NCI-H2227 treated with DMSO at 0.1 percent for 48 hours (cell line): ENCODE results near the gene COL4A1.

ENCODE experiments used
- DNase-seq: peaks from one replicate; lab custom pipeline; 2025; lab: John Stamatoyannopoulos, UW

COL4A1 gene

DNA sequence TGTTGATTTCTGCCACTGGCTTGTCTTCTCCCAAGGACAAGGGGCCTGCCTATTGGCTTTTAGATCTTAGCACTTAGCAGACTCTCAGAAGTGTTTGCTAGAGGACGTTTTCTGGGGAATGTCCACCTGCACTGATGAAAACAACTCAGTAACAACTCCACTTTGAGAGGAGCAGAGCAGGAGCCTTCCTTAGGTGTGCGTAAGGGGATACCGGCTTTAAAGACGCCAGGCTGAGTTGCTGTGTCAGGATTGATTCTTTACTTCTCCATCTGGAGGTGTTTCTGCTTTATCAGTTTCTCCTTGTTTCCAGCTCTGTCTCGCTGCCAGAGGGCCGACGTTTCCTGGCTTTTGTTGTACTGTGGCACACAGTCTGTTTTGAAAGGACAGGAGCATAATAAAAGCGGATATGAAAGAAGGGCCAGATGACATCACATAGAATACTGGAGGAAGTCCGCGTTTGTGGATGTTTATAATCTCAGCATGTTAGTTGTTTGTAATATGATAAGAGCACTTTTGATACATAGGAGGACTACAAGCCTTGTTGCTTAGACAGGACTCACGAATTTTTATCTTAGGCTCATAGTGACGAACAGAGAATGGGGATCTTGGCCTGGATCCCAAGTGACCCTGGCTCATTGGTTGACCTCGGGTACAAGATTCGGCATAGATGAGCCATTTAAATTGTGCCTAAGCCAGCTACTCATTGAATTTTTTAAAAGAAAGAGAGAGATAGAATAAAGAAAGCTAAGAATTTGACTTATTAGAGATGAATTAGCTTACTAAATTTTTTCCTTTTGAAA is 34.7 kb upstream of the COL4A1 start:
- DNase-seq = no peak

GRCh38 chr13:110340812-110341444 is 34.0 kb upstream of the COL4A1 start:
- no peak for DNase-seq

DNA sequence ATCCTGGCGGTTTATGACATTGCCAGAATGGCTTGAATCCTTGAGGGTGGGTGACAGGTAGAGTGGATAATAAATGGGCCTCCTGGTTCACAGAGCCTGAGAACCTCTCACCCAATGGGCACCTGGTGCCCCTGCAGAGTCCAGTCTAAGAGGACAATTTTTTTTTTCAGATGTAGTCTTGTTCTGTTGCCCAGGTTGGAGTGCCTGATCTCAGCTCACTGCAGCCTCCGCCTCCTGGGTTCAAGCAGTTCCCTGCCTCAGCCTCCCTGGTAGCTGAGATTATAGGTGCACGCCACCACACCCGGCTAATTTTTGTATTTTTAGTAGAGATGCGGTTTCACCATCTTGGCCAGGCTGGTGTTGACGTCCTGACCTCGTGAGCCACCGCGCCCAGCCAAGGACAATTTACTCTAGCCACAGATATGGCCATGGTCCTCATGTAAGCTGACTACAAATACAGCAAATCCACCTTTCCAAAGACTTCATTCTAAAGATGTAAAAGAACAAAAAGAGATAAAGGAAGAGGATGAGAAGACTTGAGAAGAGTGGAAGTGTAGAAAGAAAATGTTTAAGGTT is 33.1 kb upstream of the COL4A1 start:
- no peak for DNase-seq

DNA sequence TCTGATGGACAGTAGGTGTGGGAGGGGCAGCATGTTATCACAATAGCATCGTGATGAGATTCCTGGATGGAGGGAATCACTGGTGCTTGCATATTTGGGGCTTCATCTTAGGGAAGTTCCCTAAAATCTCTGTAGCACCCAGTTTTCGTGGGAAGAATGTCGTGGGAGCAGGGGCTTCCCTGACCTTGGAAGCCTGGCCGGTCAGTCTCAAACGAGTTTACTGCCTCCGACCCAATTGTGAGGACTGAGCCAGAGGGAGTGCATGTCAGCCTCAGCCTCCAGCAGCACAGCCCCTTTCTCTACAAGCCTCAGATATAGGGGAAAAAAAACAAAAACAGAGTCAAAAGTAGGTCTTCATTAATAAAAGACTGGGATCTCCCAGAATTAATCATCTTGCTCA is 32.3 kb upstream of the COL4A1 start:
- no peak for DNase-seq

DNA sequence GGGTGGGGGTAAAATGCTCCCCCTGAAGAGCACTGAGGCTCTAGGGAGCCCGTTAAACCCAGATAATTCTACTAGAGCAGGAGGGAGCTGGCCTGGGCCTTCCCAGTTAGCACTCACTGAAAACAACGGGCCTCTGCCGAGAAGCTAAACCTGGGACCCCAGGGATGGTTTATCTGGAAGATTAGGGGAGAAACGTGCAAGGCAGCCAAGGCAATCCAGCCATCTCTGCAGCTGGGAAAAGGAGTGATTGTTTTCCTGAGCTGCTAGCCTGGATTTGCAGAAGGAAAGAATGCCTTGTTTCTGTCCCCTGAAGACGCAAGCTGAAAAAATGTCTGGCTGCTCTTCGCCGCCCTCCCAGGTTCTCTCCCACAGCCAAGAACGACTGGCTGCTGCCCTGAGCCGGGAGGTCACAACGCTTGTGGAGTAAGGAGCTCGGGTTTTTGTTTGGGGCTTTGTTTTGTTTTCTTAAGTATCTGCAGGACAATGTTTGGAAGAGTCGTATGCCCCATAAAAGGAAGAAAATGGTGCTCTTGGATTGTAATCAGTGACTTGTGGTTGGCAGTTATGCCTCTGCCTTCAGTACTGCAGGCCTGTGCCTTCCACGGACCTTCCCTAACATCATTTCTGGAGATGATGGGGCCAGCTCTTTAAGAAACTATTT is 31.6 kb upstream of the COL4A1 start:
- no peak for DNase-seq

DNA sequence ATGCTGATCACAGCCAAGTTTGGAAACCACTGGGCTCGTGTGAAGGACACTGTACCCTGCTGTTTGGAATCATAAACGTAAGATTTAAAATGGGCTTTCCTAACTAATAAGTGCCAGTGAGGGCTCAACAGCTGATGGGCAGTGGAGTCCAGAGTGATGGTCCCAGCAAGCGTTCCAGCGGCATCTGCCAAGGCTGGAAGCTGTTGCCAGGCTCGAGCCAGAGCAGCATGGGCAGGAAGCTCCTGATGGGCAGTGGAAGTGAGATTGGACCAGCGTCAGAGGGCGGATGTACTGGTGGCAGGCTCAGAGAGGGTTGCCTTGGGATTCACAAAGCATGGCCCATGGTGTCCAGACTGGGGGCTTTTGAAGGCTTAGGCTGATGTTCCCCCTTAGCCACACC is 30.3 kb upstream of the COL4A1 start:
- DNase-seq = no peak

DNA sequence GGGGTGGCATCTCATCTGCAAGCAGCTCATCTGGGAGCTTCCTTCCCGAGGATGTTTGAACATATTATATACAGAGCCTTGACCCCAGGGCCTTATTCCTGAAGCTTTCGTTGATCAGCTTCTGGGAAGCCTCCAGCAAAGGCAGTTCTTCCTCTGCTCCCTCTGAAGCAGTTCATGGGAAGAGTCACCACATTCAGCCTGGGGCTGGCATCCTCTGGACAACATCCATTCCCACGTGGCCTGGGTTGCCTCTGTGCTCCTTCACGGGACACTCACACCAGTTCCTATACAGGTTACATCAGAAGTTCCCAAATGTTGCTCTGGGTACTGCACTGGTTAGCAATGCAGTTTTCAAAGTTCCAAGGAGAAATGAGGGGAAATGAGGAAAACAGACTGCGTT is 29.7 kb upstream of the COL4A1 start:
- no peak for DNase-seq

GRCh38 chr13:110336108-110336507 is 29.2 kb upstream of the COL4A1 start:
- no peak for DNase-seq

GRCh38 chr13:110334841-110335490 is 28.0 kb upstream of the COL4A1 start:
- no peak for DNase-seq

- no peak for DNase-seq
These were observed 27.3 kb upstream of the COL4A1 start for GRCh38 chr13:110334256-110334655.

- no peak for DNase-seq
These were observed 26.9 kb upstream of the COL4A1 start for GRCh38 chr13:110333837-110334236.

DNA sequence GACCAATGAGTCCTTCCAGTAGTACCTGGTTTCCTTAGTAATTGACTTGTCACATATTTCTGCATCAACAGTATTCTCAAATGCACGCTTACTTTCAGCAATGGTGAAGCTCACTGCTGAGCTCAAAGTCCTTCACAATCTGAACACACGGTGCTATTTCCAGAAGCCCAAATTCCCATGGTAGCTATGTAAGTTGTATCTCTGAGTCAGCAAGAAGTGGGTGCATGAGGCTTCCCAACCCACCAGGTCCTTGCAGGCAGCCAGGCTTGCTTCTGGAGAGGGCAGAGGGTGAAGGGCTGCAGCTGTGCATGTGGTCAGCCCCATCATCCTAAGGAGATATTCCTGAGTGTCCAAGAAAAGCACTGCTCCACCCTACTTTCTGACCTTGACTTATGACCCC is 25.8 kb upstream of the COL4A1 start:
- DNase-seq = no peak

DNA sequence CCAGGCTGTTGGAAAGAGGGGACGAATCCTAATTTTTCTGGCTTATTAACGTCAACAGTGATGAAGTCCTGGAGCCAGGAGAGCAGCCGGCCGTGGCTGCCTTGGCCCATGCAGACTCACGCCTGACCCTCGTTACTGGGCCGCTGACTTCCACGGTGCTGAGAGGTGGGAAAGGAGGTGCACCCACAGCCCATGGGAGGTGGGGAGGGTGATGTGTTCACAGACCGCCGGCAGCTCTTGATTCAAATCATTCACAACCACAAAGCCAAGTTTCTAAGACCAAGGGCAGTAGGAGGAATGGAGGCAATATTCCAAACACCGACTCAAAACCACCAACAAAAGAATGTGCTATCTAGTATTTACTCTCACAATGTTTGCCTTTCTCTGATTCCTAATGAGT is 24.4 kb upstream of the COL4A1 start:
- no peak for DNase-seq

DNA sequence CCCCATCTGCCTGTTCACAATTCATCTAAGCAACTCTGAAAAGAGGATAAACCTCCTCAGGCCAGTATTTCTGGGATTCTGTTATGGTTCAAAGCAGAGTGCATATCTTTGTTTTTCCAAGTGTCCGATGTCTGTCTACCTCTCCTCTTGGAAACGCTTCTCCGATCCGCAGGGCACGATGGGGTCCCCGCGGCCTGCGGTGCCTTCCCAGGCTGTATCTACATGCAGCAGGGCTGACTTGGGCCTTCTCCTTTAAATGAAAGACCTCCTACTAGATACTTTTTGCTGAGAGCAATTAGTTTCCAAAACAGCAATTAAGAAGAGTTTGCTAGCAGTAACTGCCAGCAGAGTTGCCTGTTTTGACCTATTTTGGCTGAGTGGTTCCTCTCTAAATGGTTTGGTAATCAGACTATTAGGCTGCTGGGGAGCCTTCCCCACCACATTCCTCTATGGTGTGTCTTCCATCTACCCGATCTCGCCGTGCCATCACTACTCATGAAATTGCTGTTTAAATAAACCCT is 23.6 kb upstream of the COL4A1 start:
- DNase-seq = no peak

GRCh38 chr13:110329798-110330461 is 23.0 kb upstream of the COL4A1 start:
- no peak for DNase-seq

- DNase-seq = no peak
These were observed 22.3 kb upstream of the COL4A1 start for GRCh38 chr13:110329258-110329657.

DNA sequence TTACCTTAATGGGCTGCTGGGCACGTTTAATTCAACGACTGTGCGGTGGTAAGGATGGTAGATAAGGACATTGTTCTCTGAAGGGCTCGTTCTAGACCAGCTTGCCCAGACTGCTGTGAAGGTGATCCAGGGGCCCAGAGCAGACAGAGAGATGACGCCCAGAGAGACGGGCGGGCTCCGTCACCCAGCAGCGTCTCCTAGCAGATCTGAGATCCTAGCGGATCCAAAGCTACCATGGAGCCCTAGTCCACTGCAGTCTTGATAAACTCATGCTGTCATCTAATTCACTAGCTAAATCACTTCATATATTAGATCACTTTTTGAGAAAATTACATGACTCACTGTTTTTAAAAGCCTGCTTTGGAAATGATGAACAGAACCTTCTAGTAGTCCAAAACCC is 21.6 kb upstream of the COL4A1 start:
- DNase-seq = no peak

DNA sequence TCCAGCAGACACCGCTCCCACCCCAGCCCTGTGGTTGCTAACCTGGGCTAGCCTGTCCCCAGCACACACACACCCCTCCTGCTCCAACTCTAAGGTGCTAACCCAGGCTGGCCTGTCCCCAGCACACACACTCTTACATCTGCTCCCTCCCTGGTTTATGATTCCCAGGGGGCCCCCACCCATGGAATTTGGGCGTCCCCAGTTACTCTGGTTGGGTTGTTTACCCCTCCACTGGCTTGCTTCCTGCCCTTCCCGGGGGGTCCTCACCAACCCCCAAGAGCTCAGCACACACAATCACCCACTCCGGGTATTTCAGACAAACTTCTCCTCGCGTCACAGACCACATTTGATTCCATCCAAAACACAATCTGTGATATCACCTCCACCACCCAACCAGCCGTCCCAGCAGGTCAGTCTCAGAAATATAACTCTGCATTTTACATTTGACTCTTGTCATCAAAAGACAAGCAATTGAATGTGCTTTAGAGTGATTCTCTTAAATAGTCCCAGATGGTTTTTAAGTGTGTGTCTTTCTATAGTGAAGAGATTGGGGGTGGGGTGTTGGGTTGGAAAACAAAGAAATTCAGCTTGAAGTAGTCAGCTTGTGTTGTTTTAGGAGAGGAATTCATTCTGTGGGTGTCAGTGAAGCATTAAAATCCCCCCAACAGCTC is 20.2 kb upstream of the COL4A1 start:
- DNase-seq = no peak

- no peak for DNase-seq
These were observed 19.4 kb upstream of the COL4A1 start for GRCh38 chr13:110326263-110326904.

GRCh38 chr13:110324026-110324749 is 17.2 kb upstream of the COL4A1 start:
- DNase-seq = no peak
